ENCODE data around the gene KCNQ1OT1.

The KCNQ1OT1 gene

GRCh38 chr11:2566223-2567025 is 133.4 kb downstream of the KCNQ1OT1 start:
- no peak for DNase-seq

DNA sequence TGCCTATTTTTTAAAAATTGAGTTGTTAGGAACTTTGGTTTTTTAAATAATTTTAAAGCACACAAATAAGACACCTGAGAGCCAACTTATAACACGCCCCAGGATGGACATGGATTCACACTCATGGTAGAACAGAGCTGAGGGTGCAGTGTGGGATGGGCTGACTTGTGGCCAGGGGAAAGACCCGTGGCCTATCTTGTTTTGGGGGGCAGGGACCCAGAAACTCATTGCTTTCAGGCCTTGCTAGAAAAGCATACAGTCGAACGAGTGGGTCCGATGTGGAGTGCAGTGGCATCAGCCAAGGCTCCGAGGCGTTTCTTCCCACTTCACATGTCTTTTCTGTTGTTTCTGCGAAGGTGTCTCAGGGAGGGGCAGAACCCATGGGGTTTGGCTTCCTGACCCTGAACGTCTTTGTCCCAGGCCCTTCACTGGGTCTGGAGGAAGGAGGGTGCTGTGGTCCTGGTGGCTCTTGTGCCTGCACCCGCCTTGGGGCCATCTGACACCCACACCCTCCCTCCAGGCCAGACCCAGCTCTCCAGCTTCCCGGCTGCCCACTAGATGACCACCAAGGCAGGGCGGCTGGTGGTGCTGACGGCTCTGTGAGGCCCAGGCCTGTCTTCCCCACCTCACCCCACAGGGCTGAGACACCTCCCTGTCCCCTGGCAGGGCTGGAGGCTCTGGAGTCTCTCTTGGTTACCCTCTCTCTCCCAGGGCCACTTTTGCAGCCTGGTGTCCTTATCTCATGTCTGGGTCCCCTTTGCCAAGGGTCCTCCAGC is 134.2 kb downstream of the KCNQ1OT1 start:
- DNase-seq, result no peak

DNA sequence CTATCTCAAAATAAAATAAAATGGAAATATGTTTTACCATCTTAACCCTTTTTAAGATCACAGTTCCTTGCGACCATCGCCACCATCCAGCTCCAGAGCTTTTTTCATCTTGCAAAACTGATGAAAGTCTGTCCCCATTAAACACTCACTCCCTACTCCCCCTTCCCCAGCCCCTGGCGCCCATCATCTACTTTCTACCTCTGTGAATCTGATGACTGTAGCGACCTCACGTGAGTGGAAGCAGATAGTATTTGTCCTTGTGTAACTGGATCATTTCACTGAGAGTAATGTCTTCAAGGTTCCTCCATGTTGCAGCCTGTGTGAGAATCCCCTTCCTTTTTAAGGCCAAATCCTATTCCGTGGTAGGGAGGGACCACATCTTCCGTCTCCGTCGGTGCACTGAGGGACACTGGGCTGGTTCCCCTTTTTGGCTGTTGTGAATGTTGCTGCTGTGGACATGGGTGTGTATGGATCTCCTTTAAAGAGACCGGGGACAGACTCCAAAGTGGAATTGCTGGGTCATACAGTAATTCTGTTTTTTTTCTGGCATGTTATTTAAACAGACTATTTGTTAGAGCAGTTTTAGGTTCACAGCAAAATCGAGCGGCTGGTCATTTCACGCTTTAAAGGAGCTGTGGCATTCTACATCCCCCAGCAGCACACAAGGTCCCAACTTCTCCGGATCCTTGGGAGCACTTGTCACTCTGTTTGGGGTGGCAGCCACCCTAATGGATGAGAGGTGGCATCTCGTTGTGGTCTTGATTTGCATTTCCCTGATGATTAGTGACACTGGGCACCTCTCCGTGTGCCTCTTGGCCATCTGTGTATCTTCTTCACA is 135.0 kb downstream of the KCNQ1OT1 start:
- DNase-seq, result no peak

GRCh38 chr11:2564008-2564530 is 135.7 kb downstream of the KCNQ1OT1 start:
- DNase-seq, result no peak

- no peak for DNase-seq
Observed at GRCh38 chr11:2563213-2564007, 136.4 kb downstream of the KCNQ1OT1 start.

GRCh38 chr11:2562890-2563212 is 136.9 kb downstream of the KCNQ1OT1 start:
- no peak for DNase-seq

GRCh38 chr11:2561696-2562581 is 137.9 kb downstream of the KCNQ1OT1 start:
- DNase-seq, result no peak

- DNase-seq, result no peak
Observed at GRCh38 chr11:2559527-2560311, 140.1 kb downstream of the KCNQ1OT1 start.

- DNase-seq, result no peak
Observed at GRCh38 chr11:2558861-2559526, 140.8 kb downstream of the KCNQ1OT1 start.

DNA sequence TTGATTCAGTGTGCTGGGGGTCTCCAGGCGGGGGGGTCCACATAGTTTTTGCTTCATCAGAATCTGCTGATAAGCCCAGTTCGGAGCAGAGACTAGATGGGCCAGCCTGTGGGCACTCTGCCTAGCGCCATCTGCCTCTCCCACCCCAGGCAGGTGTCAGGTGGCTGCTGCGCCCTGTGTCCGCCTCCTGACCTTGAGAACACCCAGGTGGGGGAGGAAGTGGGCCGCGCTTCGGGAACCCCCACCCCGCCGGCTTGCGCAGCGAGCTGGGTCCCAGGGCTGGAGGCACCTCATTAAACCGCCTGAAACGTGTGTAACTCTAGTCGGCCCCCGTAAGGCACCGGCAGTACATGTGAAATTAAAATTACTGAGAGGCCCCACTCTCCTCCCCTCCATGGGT is 141.4 kb downstream of the KCNQ1OT1 start:
- DNase-seq, result no peak

Measured in activated T-cell treated with anti-CD3 and anti-CD28 coated beads, Interleukin-2, amount 50 U/mL, for 1 hour (primary cell).